ENCODE data around the gene RXRA.
A peak's percentile ranks its signal among the peaks of the same experiment; 100 is the strongest.

RXRA gene

GRCh38 chr9:134477342-134477925, 151.2 kb downstream of the RXRA start:
- no peak overlapping the region for H3K4me3 ChIP-seq (ENCODE audit: low read depth, low read length)
- peak; percentile 77 for DNase-seq
- 0 out of 2 replicates have a peak, but pooled peaks have one; percentile 20 for TF ChIP-seq CTCF (IDR thresholded peaks at IDR 0.05; ENCODE audit: low read depth, low read length)

GRCh38 chr9:134477927-134478326, 151.7 kb downstream of the RXRA start:
- Histone ChIP-seq H3K36me3 (no peaks in the 10 kb centered on the region), H3K27me3 (ENCODE audit: insufficient read depth, low read depth, severe bottlenecking) (no peaks in the 10 kb centered on the region), H3K27ac (peak overlapping the region; percentile 63), H3K4me3 (ENCODE audit: low read depth, low read length) (no peak overlapping the region), H3K9me3 (ENCODE audit: severe bottlenecking) (peaks cover 3% of the 10 kb centered on the region)
- TF ChIP-seq CTCF (IDR thresholded peaks at IDR 0.05; ENCODE audit: low read depth, low read length), result no peak
- DNase-seq, result no peak

More at GRCh38 chr9:134477342-134477925, 151.2 kb downstream of the RXRA start:
- Histone ChIP-seq H3K9me3 (ENCODE audit: severe bottlenecking) (peaks cover 3% of the 10 kb centered on the region), H3K27me3 (ENCODE audit: insufficient read depth, low read depth, severe bottlenecking) (no peaks in the 10 kb centered on the region), H3K36me3 (no peaks in the 10 kb centered on the region), H3K27ac (peak overlapping the region; percentile 63)

GRCh38 chr9:134481762-134482161, 155.5 kb downstream of the RXRA start:
- no peak for DNase-seq
- Histone ChIP-seq H3K4me3 (ENCODE audit: low read depth, low read length) (no peak overlapping the region), H3K9me3 (ENCODE audit: severe bottlenecking) (peaks cover 3% of the 10 kb centered on the region), H3K36me3 (no peaks in the 10 kb centered on the region), H3K27ac (no peak overlapping the region), H3K27me3 (ENCODE audit: insufficient read depth, low read depth, severe bottlenecking) (no peaks in the 10 kb centered on the region)
- TF ChIP-seq CTCF (IDR thresholded peaks at IDR 0.05; ENCODE audit: low read depth, low read length), result no peak

GRCh38 chr9:134482226-134482625, 156.0 kb downstream of the RXRA start:
- no peak overlapping the region for H3K27ac ChIP-seq
- DNase-seq, result no peak
- no peak for TF ChIP-seq CTCF (IDR thresholded peaks at IDR 0.05; ENCODE audit: low read depth, low read length)
- H3K36me3 ChIP-seq, result no peaks in the 10 kb centered on the region
- no peaks in the 10 kb centered on the region for H3K27me3 ChIP-seq (ENCODE audit: insufficient read depth, low read depth, severe bottlenecking)
- no peak overlapping the region for H3K4me3 ChIP-seq (ENCODE audit: low read depth, low read length)
- peaks cover 3% of the 10 kb centered on the region for H3K9me3 ChIP-seq (ENCODE audit: severe bottlenecking)

- Histone ChIP-seq H3K27ac (no peak overlapping the region), H3K27me3 (ENCODE audit: insufficient read depth, low read depth, severe bottlenecking) (no peaks in the 10 kb centered on the region)
- TF ChIP-seq CTCF (IDR thresholded peaks at IDR 0.05; ENCODE audit: low read depth, low read length), result no peak
These were observed 157.3 kb downstream of the RXRA start for GRCh38 chr9:134483361-134484184.

More at GRCh38 chr9:134483361-134484184, 157.3 kb downstream of the RXRA start:
- peaks cover 3% of the 10 kb centered on the region for H3K9me3 ChIP-seq (ENCODE audit: severe bottlenecking)
- DNase-seq, result no peak
- no peaks in the 10 kb centered on the region for H3K36me3 ChIP-seq
- H3K4me3 ChIP-seq (ENCODE audit: low read depth, low read length), result no peak overlapping the region

Data from WERI-Rb-1 (cell line).